ENCODE measurements around the gene SLC17A5.
"Not testable (repeated sequence)": the region's sequence is repeated elsewhere in the genome, so short reads cannot be mapped to it uniquely, and the experiment has no call there.

The SLC17A5 gene
- 32.2 to 193 (median 131) reads per million in 17 experiments for total RNA-seq

DNA sequence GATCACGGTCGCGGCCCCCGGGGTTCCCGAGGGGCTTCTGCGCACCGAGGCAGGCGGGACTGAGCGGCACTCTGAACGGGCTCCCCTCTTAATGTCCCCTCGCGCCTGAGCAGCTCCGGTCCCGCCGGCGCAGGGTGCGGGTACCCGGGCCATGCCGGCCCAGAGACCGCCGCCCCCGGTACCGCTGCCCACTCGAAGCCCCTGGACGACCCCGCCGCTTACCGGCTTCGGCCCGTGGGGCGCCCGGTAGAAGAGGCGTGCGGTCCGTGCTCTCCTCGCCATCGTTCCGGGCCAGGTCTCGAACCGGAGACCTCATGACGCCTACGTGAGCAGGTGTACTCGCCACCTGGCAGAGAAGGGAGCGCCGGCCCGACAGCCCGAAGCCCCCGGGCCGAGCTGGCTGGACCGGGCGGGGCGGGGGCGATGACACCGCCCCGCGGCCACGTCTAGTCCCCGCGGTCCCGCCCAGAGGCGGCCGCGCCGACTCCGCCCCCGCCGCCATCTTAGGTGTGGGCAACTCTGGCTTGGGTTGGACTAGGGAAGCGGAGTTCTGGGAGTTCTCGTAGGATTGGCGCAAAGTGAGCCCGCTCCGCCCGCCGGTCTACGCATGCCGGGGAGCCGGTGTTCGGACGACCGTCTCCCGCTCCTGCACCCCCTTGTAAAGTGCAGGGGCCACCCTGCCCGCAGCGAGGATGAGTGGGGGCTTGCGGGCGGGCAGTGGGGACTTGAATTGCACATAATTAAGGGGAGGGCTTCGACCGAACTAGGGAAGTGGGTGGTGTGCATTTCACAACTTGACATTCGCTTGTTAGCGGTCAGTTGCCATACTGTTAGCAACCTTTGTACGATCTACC, at the start of gene SLC17A5:
Gene SLC17A5, minus strand, starts transcription at position 422 of the 854 bp plus-strand sequence. Its CDS starts 106 bp downstream, at position 316.
- DNase-seq = peak; percentile 96 to 98 (median 97)

- DNase-seq = no peak
Measured at GRCh38 chr6:73703466-73703865, 49.7 kb upstream of the SLC17A5 start.

- DNase-seq = no peak
Measured at GRCh38 chr6:73702444-73702843, 48.7 kb upstream of the SLC17A5 start.

GRCh38 chr6:73699676-73700459, 46.1 kb upstream of the SLC17A5 start:
- no peak for DNase-seq

GRCh38 chr6:73696966-73697655, 43.3 kb upstream of the SLC17A5 start:
- DNase-seq = peak; percentile 48 to 66 (median 57)

DNA sequence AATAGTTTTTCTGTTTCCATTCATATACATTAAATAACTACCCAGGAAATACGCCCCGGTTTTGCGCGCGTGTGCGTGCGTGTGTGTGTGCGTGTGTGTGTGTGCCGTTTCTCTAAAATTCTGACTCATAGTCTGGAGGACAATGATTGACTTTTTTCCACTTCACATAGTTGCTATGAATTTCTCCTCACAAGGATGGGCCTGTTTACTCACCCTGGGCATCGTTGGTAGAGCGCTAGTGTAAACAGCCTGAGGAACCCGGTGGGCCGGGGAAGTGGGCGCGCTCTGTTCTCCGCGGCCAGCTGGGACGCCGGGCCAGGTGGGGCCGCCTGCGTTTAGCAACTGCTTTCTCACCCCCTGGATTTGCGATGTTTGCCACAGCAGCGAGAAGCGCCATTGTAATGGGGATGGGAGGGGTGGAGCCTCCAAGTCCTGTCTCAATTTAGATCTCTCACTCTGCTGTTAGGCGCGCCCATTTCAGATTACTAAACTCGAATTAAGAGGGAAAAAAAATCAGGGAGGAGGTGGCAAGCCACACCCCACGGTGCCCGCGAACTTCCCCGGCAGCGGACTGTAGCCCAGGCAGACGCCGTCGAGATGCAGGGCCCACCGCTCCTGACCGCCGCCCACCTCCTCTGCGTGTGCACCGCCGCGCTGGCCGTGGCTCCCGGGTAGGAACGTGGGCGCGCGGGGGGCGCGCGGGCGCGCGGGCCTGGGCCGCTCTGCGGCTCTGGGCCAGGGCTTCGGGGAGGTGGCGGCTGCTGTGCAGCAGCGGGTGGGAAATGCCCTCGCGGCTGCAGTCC, 42.0 kb upstream of the SLC17A5 start, which contains the start of gene CD109:
Gene CD109, plus strand, starts transcription at position 585 of the 803 bp plus-strand sequence. Its CDS starts 13 bp downstream, at position 598.
- peak; percentile 80 to 93 (median 86) for DNase-seq

DNA sequence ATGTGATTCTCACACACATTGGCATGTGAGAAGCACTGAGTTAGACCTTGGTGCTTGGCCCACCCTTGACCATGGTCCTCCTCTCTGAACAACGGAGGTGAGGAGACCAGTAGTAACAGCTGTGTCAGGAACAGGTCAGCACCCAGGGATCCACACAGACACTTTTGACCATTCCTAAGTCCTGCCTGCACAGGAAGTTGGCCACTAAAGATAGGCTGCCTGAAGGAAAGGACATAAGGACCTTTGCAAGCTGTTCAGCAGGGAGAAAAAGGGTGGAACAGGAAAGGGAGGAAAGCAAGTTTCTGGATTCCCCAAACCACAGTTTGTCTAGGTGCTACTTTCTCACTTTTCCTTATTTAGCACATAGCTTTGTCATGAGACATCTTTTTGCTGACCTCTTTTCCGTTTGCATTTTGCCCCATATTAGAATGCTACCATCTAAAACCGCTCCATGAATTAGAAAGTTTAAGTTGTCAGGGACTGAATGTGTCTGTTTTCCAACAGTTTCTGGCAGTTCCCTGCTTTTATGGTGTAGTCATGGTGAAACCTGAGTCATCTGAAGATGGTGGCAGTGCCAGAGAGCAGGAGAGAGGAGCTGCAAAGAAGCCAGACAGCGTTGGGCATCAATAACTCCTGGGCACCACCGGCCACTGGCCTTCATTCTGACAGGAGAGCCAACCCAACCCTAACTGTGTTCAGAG, 41.1 kb upstream of the SLC17A5 start:
- DNase-seq = peak; percentile 26 to 52 (median 36)

DNA sequence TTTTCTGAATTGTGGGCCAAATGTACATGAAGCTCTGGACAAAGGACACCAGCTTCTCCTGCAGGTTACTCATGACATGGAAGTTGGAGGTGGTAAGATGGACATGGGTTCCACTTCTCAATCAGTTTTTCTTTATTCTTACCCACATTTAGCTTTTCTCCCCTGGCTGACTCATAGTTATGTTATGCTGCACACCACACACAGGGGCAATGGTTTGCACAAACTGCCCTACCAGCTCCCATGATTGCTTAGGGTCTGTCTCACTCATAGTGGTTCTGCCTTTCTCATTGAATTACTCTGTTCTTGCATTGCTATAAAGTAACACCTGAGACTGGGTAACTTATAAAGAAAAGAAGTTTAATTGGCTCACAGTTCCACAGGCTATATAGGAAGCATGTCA, 37.7 kb upstream of the SLC17A5 start:
- DNase-seq = peak in 1 of 4 experiments; percentile 18

DNA sequence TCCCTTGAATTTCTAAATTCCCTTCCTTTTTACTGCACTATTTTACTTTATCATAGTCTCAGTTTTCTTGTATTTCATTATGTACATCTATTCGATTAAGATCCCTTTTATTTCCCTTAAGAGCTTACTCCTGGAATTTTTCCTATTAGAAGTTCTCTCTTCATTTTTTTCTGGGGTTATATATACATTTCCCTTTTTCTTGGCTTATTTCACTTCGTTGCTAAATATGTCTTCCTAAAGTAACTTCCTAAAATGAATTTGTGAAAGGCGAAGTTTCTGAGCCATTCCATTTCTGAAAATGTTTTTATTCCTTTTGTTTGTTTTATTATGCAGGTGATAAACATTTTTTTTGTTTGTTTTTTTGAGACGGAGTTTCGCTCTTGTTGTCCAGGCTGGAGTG, 36.3 kb upstream of the SLC17A5 start:
- DNase-seq = peak in 2 of 4 experiments; percentile 61 to 70

DNA sequence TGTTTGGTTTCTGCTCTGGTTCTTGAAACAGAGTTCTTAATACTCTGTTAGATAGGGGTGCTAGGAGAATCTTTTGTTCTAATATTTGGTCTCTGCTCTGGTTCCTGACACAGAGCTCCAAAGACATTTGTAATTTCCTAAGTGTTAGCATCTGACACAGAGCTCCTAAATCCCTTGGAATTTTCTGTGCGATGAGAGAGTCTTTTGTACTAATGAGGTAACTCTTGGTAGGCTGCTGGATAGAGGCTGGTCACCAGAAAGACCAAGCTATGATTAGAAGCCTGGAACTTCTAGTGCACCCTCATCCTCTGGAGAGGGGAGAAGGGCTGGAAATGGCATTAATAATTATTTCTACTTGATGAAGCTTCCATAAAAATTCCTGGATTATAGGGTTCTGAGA, 34.6 kb upstream of the SLC17A5 start:
- DNase-seq = no peak

GRCh38 chr6:73683574-73683973, 29.8 kb upstream of the SLC17A5 start:
- not testable (repeated sequence) for DNase-seq

- DNase-seq = no peak
Measured at GRCh38 chr6:73680289-73680918, 26.6 kb upstream of the SLC17A5 start.

GRCh38 chr6:73679846-73680245, 26.1 kb upstream of the SLC17A5 start:
- DNase-seq = not testable (repeated sequence)

DNA sequence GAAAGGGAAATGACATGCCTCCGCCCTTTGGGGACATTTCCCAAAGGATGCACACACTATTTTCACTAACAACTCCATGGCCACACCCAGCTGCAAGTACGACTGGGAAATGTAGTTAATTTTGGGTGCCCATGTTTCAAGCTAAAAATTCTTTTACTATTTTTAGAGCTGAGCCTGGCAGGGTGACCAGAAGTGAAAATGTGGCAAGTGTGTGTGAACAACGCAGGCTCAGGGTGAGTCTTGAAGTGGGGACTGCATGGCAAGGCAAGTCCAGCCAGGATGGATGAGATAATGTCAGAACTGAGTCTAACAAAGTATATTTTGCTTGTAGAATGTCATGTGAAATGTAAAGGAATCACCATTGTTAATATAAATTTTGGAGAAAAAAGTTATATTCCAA, 25.2 kb upstream of the SLC17A5 start:
- DNase-seq = no peak

DNA sequence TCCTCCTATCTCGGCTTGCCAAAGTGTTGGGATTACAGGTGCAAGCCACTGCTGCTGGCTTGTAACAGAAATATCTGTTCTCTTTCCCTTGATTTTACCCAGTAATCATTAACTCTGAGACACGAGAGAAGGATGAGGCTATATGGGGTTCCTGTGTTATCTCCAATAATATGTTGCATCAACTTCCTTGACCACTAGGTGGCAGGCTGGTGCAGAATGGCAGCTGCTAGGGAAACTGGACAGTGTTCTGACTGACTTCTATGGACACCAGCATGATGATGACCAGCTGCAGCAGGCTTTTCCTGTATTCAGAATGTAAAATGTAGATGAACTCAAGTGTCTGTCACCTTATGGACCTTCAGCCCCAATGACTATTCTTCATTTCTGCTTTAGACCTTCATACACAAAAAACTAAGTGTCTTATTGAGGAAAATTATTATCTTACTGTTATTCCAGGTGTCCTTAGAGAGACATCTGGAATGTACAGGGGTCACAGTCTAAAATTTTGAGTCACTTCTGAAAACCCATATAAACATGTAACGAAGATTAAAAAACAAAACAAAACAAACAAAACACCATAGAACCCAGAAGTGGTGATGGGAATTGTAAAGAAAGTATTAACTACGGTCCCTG, 21.8 kb upstream of the SLC17A5 start:
- peak; percentile 90 to 95 (median 92) for DNase-seq

DNA sequence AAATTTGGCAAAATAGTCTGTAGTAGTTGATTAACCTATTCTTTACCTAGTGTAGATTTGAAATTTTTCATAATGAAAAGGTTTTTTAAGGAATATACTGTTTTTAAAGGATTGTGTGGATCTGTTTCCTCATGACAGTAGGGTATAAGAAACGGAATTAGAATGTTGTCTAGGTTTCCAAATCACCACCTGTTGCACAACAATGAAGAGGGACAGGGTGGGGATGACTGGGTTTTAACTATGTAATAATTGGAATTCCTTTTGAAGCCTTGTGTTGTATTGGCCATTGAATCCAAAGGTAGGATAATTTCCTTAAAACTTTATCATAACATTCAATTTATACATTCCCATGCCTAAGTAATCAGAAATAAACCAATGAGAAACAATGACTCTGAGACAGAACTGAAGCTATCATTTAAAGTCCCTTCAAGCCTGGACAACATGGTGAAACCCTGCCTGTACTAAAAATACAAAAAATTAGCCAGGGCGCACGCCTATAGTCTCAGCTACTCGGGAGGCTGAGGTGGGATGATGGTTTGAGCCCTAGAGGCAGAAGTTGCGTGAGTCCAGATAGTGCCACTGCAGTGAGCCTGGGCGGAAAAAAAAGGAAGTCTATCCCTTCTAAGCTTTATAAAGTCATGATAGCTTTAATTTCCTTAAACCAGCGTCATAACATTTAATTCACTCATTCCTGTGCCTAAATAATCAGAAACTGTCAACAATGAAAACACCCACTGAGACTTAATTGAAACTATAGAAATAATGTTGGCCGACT, 18.3 kb upstream of the SLC17A5 start:
- peak; percentile 57 to 82 (median 78) for DNase-seq

- no peak for DNase-seq
Measured at GRCh38 chr6:73669005-73669404, 15.2 kb upstream of the SLC17A5 start.

GRCh38 chr6:73667798-73668197, 14.0 kb upstream of the SLC17A5 start:
- DNase-seq = no peak

GRCh38 chr6:73666393-73666792, 12.6 kb upstream of the SLC17A5 start:
- no peak for DNase-seq

Data from suppressor macrophage (primary cell).